Measurements from ENCODE around the gene TMEM270.
A peak's percentile ranks its signal among the peaks of the same experiment; 100 is the strongest.
"Not testable (repeated sequence)": the region's sequence is repeated elsewhere in the genome, so short reads cannot be mapped to it uniquely, and the experiment has no call there.

TMEM270 gene

GRCh38 chr7:73832806-73833205, 28.2 kb upstream of the TMEM270 start:
- DNase-seq (ENCODE audit: low read depth in 2 of 2) = no peak

GRCh38 chr7:73833251-73833919, 27.6 kb upstream of the TMEM270 start:
- no peak for DNase-seq (ENCODE audit: low read depth in 2 of 2)

GRCh38 chr7:73834626-73835191, 26.2 kb upstream of the TMEM270 start:
- DNase-seq (ENCODE audit: low read depth in 2 of 2) = no peak

GRCh38 chr7:73837167-73837566, 23.8 kb upstream of the TMEM270 start:
- not testable (repeated sequence) for DNase-seq (ENCODE audit: low read depth in 2 of 2)

- no peak for DNase-seq (ENCODE audit: low read depth in 2 of 2)
Measured at GRCh38 chr7:73838642-73839041, 22.3 kb upstream of the TMEM270 start.

GRCh38 chr7:73839290-73839689, 21.7 kb upstream of the TMEM270 start:
- no peak for DNase-seq (ENCODE audit: low read depth in 2 of 2)

- no peak for DNase-seq (ENCODE audit: low read depth in 2 of 2)
Measured at GRCh38 chr7:73839743-73840714, 20.9 kb upstream of the TMEM270 start.

- no peak for DNase-seq (ENCODE audit: low read depth in 2 of 2)
Measured at GRCh38 chr7:73840715-73841379, 20.1 kb upstream of the TMEM270 start.

- no peak for DNase-seq (ENCODE audit: low read depth in 2 of 2)
Measured at GRCh38 chr7:73841689-73842066, 19.3 kb upstream of the TMEM270 start.

GRCh38 chr7:73842067-73842976, 18.6 kb upstream of the TMEM270 start, which contains the start of gene METTL27:
METTL27 (minus strand) TSS chr7:73842516; CDS start chr7:73842140, 376 bp downstream.
- DNase-seq (ENCODE audit: low read depth in 2 of 2) = peak; percentile 75 to 81

- DNase-seq (ENCODE audit: low read depth in 2 of 2) = no peak
Measured at GRCh38 chr7:73844131-73844547, 16.8 kb upstream of the TMEM270 start.

- DNase-seq (ENCODE audit: low read depth in 2 of 2) = no peak
Measured at GRCh38 chr7:73844848-73845460, 16.0 kb upstream of the TMEM270 start.

- not testable (repeated sequence) for DNase-seq (ENCODE audit: low read depth in 2 of 2)
Measured at GRCh38 chr7:73845701-73846195, 15.2 kb upstream of the TMEM270 start.

GRCh38 chr7:73847941-73848723, 12.8 kb upstream of the TMEM270 start:
- no peak for DNase-seq (ENCODE audit: low read depth in 2 of 2)

- no peak for DNase-seq (ENCODE audit: low read depth in 2 of 2)
Measured at GRCh38 chr7:73850781-73851207, 10.2 kb upstream of the TMEM270 start.

- DNase-seq (ENCODE audit: low read depth in 2 of 2) = no peak
Measured at GRCh38 chr7:73851410-73852338, 9.3 kb upstream of the TMEM270 start.

GRCh38 chr7:73852500-73852899, 8.5 kb upstream of the TMEM270 start:
- no peak for DNase-seq (ENCODE audit: low read depth in 2 of 2)

- no peak for DNase-seq (ENCODE audit: low read depth in 2 of 2)
Measured at GRCh38 chr7:73856941-73857340, 4.0 kb upstream of the TMEM270 start.

Measured in activated CD8-positive, alpha-beta memory T cell treated with anti-CD3 and anti-CD28 coated beads for 4 hours (primary cell).